ENCODE data around the gene NAT16.

DNA sequence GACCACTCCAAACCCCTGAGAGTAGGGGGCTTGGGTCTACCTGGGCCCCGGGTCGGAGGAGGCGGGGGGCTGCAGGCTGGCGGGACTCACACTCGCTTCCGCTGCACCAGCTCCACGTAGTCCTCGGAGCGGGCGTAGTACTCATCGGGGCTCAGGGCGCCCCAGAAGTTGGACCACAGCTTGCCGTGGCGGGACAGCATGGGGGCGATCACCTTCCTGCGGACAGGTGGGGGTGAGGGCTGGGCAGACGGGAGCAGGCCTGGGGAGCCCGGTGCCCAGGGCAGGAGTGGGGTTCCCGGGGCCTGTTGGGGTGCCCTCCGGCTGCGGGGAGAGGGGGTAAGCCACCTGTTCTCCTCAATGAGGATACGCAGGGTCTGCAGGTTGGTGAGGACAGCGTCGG, 31.4 kb upstream of the NAT16 start:
- TF ChIP-seq POLR2A (IDR thresholded peaks at IDR 0.05): no peak
- TF ChIP-seq, protein P1, sequence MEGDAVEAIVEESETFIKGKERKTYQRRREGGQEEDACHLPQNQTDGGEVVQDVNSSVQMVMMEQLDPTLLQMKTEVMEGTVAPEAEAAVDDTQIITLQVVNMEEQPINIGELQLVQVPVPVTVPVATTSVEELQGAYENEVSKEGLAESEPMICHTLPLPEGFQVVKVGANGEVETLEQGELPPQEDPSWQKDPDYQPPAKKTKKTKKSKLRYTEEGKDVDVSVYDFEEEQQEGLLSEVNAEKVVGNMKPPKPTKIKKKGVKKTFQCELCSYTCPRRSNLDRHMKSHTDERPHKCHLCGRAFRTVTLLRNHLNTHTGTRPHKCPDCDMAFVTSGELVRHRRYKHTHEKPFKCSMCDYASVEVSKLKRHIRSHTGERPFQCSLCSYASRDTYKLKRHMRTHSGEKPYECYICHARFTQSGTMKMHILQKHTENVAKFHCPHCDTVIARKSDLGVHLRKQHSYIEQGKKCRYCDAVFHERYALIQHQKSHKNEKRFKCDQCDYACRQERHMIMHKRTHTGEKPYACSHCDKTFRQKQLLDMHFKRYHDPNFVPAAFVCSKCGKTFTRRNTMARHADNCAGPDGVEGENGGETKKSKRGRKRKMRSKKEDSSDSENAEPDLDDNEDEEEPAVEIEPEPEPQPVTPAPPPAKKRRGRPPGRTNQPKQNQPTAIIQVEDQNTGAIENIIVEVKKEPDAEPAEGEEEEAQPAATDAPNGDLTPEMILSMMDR (IDR thresholded peaks at IDR 0.05 in 4 of 5, conservative IDR thresholded peaks at IDR 0.05 in 1 of 5): no peak

Data from gastrocnemius medialis (tissue), 4 donors.